ENCODE results near the gene ZNF148. TPM values are rescaled to one million over a fixed set of nuclear protein-coding genes. Genes with fewer than 3 reads are reported as not detected.

Gene ZNF148
- total RNA-seq, 1 donor from 2014 or later = 44.5 TPM

DNA sequence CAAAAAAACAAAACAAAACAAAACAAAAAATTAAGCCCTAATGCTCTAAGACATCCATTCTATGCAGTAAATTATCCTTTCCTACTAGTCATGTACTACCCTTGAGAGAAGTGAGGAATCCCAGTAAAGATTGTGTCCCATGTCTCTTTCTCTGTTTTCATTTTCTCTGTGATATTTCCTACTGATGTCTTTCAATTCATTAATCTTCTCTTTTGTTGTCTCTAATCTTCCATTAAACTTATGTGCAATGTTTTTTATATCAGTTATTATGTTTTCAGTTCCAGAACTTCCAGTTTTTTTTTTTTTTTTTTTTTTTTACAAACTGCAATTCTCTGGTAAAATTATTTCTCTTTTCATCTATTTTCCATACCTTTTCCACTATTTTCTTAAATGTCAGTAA is 118.5 kb downstream of the ZNF148 start:
- Histone ChIP-seq H4K20me1 (ENCODE audit: insufficient read depth, low read length) (peaks cover 3% of the 10 kb centered on the region), H3K27ac (ENCODE audit: low read depth, low read length) (no peak overlapping the region), H3K4me2 (ENCODE audit: low read length) (no peak overlapping the region), H3K4me1 (ENCODE audit: insufficient read depth, low read length) (no peaks in the 10 kb centered on the region), H2AFZ (ENCODE audit: low read depth, low read length) (no peak overlapping the region), H3K9ac (ENCODE audit: low read length) (no peak overlapping the region), H3K36me3 (ENCODE audit: insufficient read depth, low read length) (no peaks in the 10 kb centered on the region), H3K9me3 (ENCODE audit: insufficient read depth, low read depth, low read length) (no peaks in the 10 kb centered on the region), H3K4me3 (ENCODE audit: insufficient read depth, low read depth, low read length) (no peak overlapping the region), H3K27me3 (ENCODE audit: insufficient read depth, low read length) (no peaks in the 10 kb centered on the region), H3K79me2 (ENCODE audit: insufficient read depth, low read length) (peaks cover 6% of the 10 kb centered on the region)
- no peak for DNase-seq (ENCODE audit: low read depth)
- no peaks in the 10 kb centered on the region for H3K4me1 Mint-ChIP-seq (ENCODE audit: low read depth, unreplicated experiment)
- H3K9me3 Mint-ChIP-seq (ENCODE audit: unreplicated experiment) = peaks cover 10% of the 10 kb centered on the region
- no peak for FAIRE-seq
- TF ChIP-seq EZH2 (IDR thresholded peaks at IDR 0.05; ENCODE audit: insufficient read depth, low read length) (no peak), CTCF (IDR thresholded peaks at IDR 0.05; ENCODE audit: insufficient read depth, low read depth, low read length) (no peak)
- no peak overlapping the region for H3K27ac Mint-ChIP-seq (ENCODE audit: unreplicated experiment)
- no peaks in the 10 kb centered on the region for H3K27me3 Mint-ChIP-seq (ENCODE audit: low read depth, unreplicated experiment)
- peaks cover 15% of the 10 kb centered on the region for H3K36me3 Mint-ChIP-seq (ENCODE audit: low read depth, unreplicated experiment)
- H3K4me3 Mint-ChIP-seq (ENCODE audit: unreplicated experiment) = no peak overlapping the region

- no peak for FAIRE-seq
- Mint-ChIP-seq H3K9me3 (ENCODE audit: unreplicated experiment) (no peaks in the 10 kb centered on the region), H3K4me3 (ENCODE audit: unreplicated experiment) (no peak overlapping the region), H3K27me3 (ENCODE audit: low read depth, unreplicated experiment) (no peaks in the 10 kb centered on the region), H3K27ac (ENCODE audit: unreplicated experiment) (no peak overlapping the region), H3K4me1 (ENCODE audit: low read depth, unreplicated experiment) (no peaks in the 10 kb centered on the region), H3K36me3 (ENCODE audit: low read depth, unreplicated experiment) (peaks cover 4% of the 10 kb centered on the region)
- Histone ChIP-seq H3K4me1 (ENCODE audit: insufficient read depth, low read length) (no peaks in the 10 kb centered on the region), H3K4me3 (ENCODE audit: insufficient read depth, low read depth, low read length) (no peak overlapping the region), H3K4me2 (ENCODE audit: low read length) (no peak overlapping the region), H2AFZ (ENCODE audit: low read depth, low read length) (no peak overlapping the region), H3K9ac (ENCODE audit: low read length) (no peak overlapping the region), H3K36me3 (ENCODE audit: insufficient read depth, low read length) (no peaks in the 10 kb centered on the region), H3K9me3 (ENCODE audit: insufficient read depth, low read depth, low read length) (no peaks in the 10 kb centered on the region), H3K27ac (ENCODE audit: low read depth, low read length) (no peak overlapping the region), H3K27me3 (ENCODE audit: insufficient read depth, low read length) (no peaks in the 10 kb centered on the region), H4K20me1 (ENCODE audit: insufficient read depth, low read length) (peaks cover 4% of the 10 kb centered on the region), H3K79me2 (ENCODE audit: insufficient read depth, low read length) (no peaks in the 10 kb centered on the region)
- no peak for DNase-seq (ENCODE audit: low read depth)
- no peak for TF ChIP-seq EZH2 (IDR thresholded peaks at IDR 0.05; ENCODE audit: insufficient read depth, low read length)
- no peak for TF ChIP-seq CTCF (IDR thresholded peaks at IDR 0.05; ENCODE audit: insufficient read depth, low read depth, low read length)
Observed at GRCh38 chr3:125250973-125251372, 124.2 kb downstream of the ZNF148 start.

DNA sequence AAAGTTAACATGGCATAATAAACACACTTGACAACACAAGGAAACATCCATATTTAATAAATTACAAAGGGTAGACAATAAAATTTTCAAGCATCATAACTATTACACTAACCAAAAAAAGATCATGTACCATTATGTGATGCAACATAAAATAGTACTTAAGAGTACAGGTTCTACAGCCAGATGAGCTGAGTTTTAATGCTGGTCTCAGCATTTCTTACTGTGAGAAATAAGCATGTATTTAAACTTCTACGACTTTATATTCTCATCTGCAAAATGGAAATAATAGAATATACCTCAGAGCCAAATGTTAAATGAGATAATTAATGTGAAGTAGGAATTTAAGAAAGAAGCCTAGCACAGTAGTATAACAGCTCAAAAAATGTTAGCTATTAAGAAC is 128.9 kb downstream of the ZNF148 start:
- Mint-ChIP-seq H3K36me3 (ENCODE audit: low read depth, unreplicated experiment) (peaks cover 2% of the 10 kb centered on the region), H3K27ac (ENCODE audit: unreplicated experiment) (no peak overlapping the region), H3K4me1 (ENCODE audit: low read depth, unreplicated experiment) (peaks cover 8% of the 10 kb centered on the region), H3K27me3 (ENCODE audit: low read depth, unreplicated experiment) (no peaks in the 10 kb centered on the region), H3K9me3 (ENCODE audit: unreplicated experiment) (no peaks in the 10 kb centered on the region), H3K4me3 (ENCODE audit: unreplicated experiment) (no peak overlapping the region)
- DNase-seq (ENCODE audit: low read depth) (no peak), FAIRE-seq (no peak)
- Histone ChIP-seq H3K4me3 (ENCODE audit: insufficient read depth, low read depth, low read length) (no peak overlapping the region), H3K4me2 (ENCODE audit: low read length) (no peak overlapping the region), H3K9me3 (ENCODE audit: insufficient read depth, low read depth, low read length) (no peaks in the 10 kb centered on the region), H3K36me3 (ENCODE audit: insufficient read depth, low read length) (no peaks in the 10 kb centered on the region), H3K27ac (ENCODE audit: low read depth, low read length) (no peak overlapping the region), H4K20me1 (ENCODE audit: insufficient read depth, low read length) (peaks cover 8% of the 10 kb centered on the region), H3K79me2 (ENCODE audit: insufficient read depth, low read length) (no peaks in the 10 kb centered on the region), H3K9ac (ENCODE audit: low read length) (no peak overlapping the region), H3K27me3 (ENCODE audit: insufficient read depth, low read length) (no peaks in the 10 kb centered on the region), H3K4me1 (ENCODE audit: insufficient read depth, low read length) (no peaks in the 10 kb centered on the region), H2AFZ (ENCODE audit: low read depth, low read length) (no peak overlapping the region)
- TF ChIP-seq EZH2 (IDR thresholded peaks at IDR 0.05; ENCODE audit: insufficient read depth, low read length) (no peak), CTCF (IDR thresholded peaks at IDR 0.05; ENCODE audit: insufficient read depth, low read depth, low read length) (no peak)

Measured in astrocyte (in vitro differentiated cells and primary cell).